AG09319 (cell line): Measurements from ENCODE around the gene SMTN.

ENCODE experiments used
- DNase-seq: peaks from one replicate; pipeline ENCODE4 v3.0.0-alpha.2; 2010; ENCODE audit warnings: low read depth; ENCODE audit errors: extremely low read depth
- TF ChIP-seq, protein P1 (sequence below): IDR thresholded peaks from 2 replicates; pipeline ENCODE4 v1.5.1; 2011; ENCODE audit warnings: low read depth, mild to moderate bottlenecking, inconsistent platforms, low read length, moderate library complexity

Gene SMTN

GRCh38 chr22:31080848-31081649 is at the start of gene SMTN:
Gene SMTN (plus strand): TSS chr22:31081318. CDS start chr22:31083259, 1,941 bp downstream.
- TF ChIP-seq, protein P1, sequence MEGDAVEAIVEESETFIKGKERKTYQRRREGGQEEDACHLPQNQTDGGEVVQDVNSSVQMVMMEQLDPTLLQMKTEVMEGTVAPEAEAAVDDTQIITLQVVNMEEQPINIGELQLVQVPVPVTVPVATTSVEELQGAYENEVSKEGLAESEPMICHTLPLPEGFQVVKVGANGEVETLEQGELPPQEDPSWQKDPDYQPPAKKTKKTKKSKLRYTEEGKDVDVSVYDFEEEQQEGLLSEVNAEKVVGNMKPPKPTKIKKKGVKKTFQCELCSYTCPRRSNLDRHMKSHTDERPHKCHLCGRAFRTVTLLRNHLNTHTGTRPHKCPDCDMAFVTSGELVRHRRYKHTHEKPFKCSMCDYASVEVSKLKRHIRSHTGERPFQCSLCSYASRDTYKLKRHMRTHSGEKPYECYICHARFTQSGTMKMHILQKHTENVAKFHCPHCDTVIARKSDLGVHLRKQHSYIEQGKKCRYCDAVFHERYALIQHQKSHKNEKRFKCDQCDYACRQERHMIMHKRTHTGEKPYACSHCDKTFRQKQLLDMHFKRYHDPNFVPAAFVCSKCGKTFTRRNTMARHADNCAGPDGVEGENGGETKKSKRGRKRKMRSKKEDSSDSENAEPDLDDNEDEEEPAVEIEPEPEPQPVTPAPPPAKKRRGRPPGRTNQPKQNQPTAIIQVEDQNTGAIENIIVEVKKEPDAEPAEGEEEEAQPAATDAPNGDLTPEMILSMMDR = no peak
- peak; percentile 64 for DNase-seq

DNA sequence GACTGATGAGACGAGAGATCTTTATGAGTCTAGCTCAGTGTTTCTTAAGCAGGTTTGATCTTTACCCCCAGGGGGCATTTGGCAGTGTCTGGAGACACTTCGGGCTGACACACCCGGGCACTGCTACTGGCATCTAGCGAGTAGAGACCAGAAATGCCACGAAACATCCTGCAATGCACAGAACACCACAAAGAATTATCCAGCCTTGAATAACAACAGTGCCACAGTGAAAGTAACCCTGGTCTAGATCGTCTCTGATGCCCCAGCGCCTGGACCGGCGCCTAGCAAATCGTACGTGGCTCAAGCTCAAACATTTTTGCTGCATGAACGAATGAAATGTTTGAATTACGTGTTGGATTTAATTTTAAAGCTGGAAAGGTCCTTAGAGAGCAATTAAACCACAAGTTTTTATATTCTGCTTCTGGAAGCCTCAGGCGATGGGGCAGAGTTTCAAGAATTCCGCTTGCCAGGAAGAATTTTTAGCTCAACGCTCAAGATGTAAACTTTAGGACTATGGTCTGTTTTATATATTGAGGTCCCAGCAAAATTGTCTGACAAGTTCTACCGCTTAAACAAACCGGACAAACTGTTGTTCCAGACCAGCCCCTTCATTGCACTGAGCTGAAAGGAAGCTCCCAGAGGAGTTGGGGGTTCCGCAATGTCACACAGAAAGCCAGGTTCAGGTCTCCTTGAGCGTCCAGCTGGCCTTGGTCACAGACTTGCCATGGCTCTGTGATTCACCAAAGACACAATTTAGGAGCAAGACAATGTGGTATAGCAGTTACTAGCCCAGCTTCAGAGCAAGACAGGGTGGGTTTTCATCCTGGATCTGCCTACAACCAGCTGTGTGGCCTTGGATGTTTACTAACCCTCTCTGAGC is 44.2 kb upstream of the SMTN start:
- TF ChIP-seq, protein P1 = no peak
- DNase-seq = no peak

GRCh38 chr22:31038686-31039085 is 42.4 kb upstream of the SMTN start:
- TF ChIP-seq, protein P1 = no peak
- DNase-seq = no peak

GRCh38 chr22:31039393-31039792 is 41.7 kb upstream of the SMTN start:
- DNase-seq = no peak
- TF ChIP-seq, protein P1 = no peak

- TF ChIP-seq, protein P1 = no peak
- DNase-seq = no peak
Observed at GRCh38 chr22:31040542-31041398, 40.3 kb upstream of the SMTN start.

- TF ChIP-seq, protein P1 = no peak
- no peak for DNase-seq
Observed at GRCh38 chr22:31044262-31044861, 36.8 kb upstream of the SMTN start.
